Endothelial cell of umbilical vein (primary cell): Measurements from ENCODE around the gene DLG1. TPM values are rescaled to one million over a fixed set of nuclear protein-coding genes. Genes with fewer than 3 reads are reported as not detected.

Source experiments
- BruUV-seq: library from RNA; stranded (reverse); fragments of 400-500 nt; replicated peaks from 2 replicates; lab custom pipeline; 2021; lab: Mats Ljungman, UMichigan
- CTCF ChIA-PET: fragments of 300-600, 350-600 bp; sonication (Branson Sonifier 250); formaldehyde crosslinking; loops from one replicate; lab custom pipeline; 2021; ENCODE audit warnings: antibody characterized with exemption, inconsistent platforms; lab: Charles Lee
- POLR2A ChIA-PET: fragments of 300-600, 350-600 bp; sonication (Branson Sonifier 250); formaldehyde crosslinking; loops from one replicate; lab custom pipeline; 2021; ENCODE audit warnings: antibody characterized with exemption, inconsistent platforms; lab: Charles Lee
- DNase-seq: peaks from one replicate; pipeline ENCODE4 v3.0.0-alpha.2; 2011; ENCODE audit warnings: low read depth, low spot score
- FAIRE-seq: peaks from 2 replicates; lab custom pipeline; 2011; peaks lifted over from hg19 to GRCh38; lab: Jason Lieb, UNC
- H2AFZ ChIP-seq: 2 replicates; pipeline ENCODE4 v1.6.0; 2012; ENCODE audit warnings: low read depth, low read length, control low read depth, inconsistent platforms
- H3K27ac ChIP-seq: 2 replicates; pipeline ENCODE4 v1.5.1; 2011; ENCODE audit warnings: low read depth, mild to moderate bottlenecking, control low read depth, low read length, moderate library complexity; ENCODE audit not compliant: insufficient read depth
- H3K27me3 ChIP-seq, 2 experiments: 2 replicates each; pipeline versions ENCODE4 v1.6.0 to v1.6.1; 2011; ENCODE audit warnings: low read length in 2 of 2, mixed read lengths in 1 of 2; ENCODE audit not compliant: control insufficient read depth in 2 of 2, insufficient read depth in 2 of 2
- H3K36me3 ChIP-seq, 2 experiments: 2 replicates in 1 of 2; 3 replicates in 1 of 2; pipeline ENCODE4 v1.5.1; 2011; ENCODE audit warnings: low read length in 2 of 2, mild to moderate bottlenecking in 1 of 2, moderate library complexity in 1 of 2; ENCODE audit not compliant: control insufficient read depth in 2 of 2, insufficient read depth in 2 of 2; ENCODE audit errors: extremely low read depth in 1 of 2
- H3K4me1 ChIP-seq: 3 replicates; pipeline ENCODE4 v1.5.1; 2011; ENCODE audit warnings: mild to moderate bottlenecking, low read length; ENCODE audit not compliant: control insufficient read depth, insufficient read depth; ENCODE audit errors: extremely low read depth
- H3K4me2 ChIP-seq: 2 replicates; pipeline ENCODE4 v1.6.1; 2011; ENCODE audit warnings: low read length, control low read depth, mixed read lengths; ENCODE audit not compliant: insufficient read depth
- H3K4me3 ChIP-seq, 3 experiments: fragments of 200-600 bp in 1 of 3; sonication (generic), shearing (Covaris generic) in 1 of 3; replicated peaks in 1 of 3; 2 replicates each; pipeline ENCODE4 v1.5.1; 2011 to 2016; ENCODE audit warnings: control low read depth in 3 of 3, low read length in 3 of 3, mild to moderate bottlenecking in 2 of 3, inconsistent platforms in 1 of 3, low read depth in 1 of 3, moderate library complexity in 1 of 3; ENCODE audit not compliant: insufficient read depth in 1 of 3
- H3K79me2 ChIP-seq: 2 replicates; pipeline ENCODE4 v1.6.0; 2012; ENCODE audit warnings: low read length, inconsistent platforms; ENCODE audit not compliant: control insufficient read depth, insufficient read depth
- H3K9ac ChIP-seq: replicated peaks from 2 replicates; pipeline ENCODE3; 2011; ENCODE audit warnings: low read length, control low read depth; ENCODE audit not compliant: insufficient read depth; ENCODE audit errors: extremely low read depth
- H3K9me1 ChIP-seq: replicated peaks from 3 replicates; pipeline ENCODE4 v1.6.0; 2011; ENCODE audit warnings: mild to moderate bottlenecking, low read length; ENCODE audit not compliant: control insufficient read depth, insufficient read depth; ENCODE audit errors: extremely low read depth
- H3K9me3 ChIP-seq: replicated peaks from 2 replicates; pipeline ENCODE4 v1.5.1; 2012; ENCODE audit warnings: low read length, inconsistent platforms; ENCODE audit not compliant: control insufficient read depth, insufficient read depth
- H4K20me1 ChIP-seq: replicated peaks from 2 replicates; pipeline ENCODE3; 2011; ENCODE audit warnings: mild to moderate bottlenecking, low read length; ENCODE audit not compliant: control insufficient read depth, insufficient read depth; ENCODE audit errors: extremely low read depth
- EZH2 ChIP-seq: IDR thresholded peaks from 2 replicates; pipeline ENCODE4 v1.6.1; 2012; ENCODE audit warnings: borderline replicate concordance, low read depth, mild to moderate bottlenecking, moderate library complexity, low read length, inconsistent platforms; ENCODE audit not compliant: severe bottlenecking
- FOS ChIP-seq: IDR thresholded peaks from 2 replicates; pipeline ENCODE4 v1.6.1; 2011; ENCODE audit warnings: mild to moderate bottlenecking, low read length, moderate library complexity, borderline replicate concordance; ENCODE audit not compliant: insufficient read depth
- GATA2 ChIP-seq: IDR thresholded peaks from 2 replicates; pipeline ENCODE4 v1.7.0; 2011; ENCODE audit warnings: low read depth, mild to moderate bottlenecking, moderate library complexity, mixed read lengths, low read length; ENCODE audit not compliant: insufficient read length, insufficient read depth
- JUN ChIP-seq: IDR thresholded peaks from 2 replicates; pipeline ENCODE4 v1.6.1; 2011; ENCODE audit warnings: borderline replicate concordance, low read depth; ENCODE audit not compliant: insufficient read length, insufficient read depth
- MYC ChIP-seq: IDR thresholded peaks from one replicate; pipeline ENCODE4 v1.6.1; 2011; ENCODE audit warnings: mild to moderate bottlenecking, low read depth, low read length
- POLR2A ChIP-seq: IDR thresholded peaks from 2 replicates; pipeline ENCODE4 v1.6.1; 2012; ENCODE audit warnings: low read depth, mild to moderate bottlenecking, control low read depth, low read length
- POLR2AphosphoS5 ChIP-seq: IDR thresholded peaks from 2 replicates; pipeline ENCODE4 v1.6.1; 2012; ENCODE audit warnings: low read depth, mild to moderate bottlenecking, control low read depth, low read length, moderate library complexity; ENCODE audit not compliant: insufficient read depth
- dilution Hi-C: fragments of 300-500 bp; cut with MboI; formaldehyde crosslinking; loops from one replicate; pipeline ENCODE4 v1.15.0; 2019; ENCODE audit warnings: low sequenced_read_pairs; ENCODE audit not compliant: extremely low pct_ligation_motif_present
- intact Hi-C: fragments of 100-400 bp; cut with micrococcal nuclease; formaldehyde crosslinking; loops from one replicate; pipeline ENCODE4 v1.10.0; 2022
- polyA plus RNA-seq, 4 experiments: library from polyadenylated mRNA; depleted of rRNA in 3 of 4; stranded (reverse) in 3 of 4; unstranded in 1 of 4; fragments of >200 nt; gene quantifications; 2 replicates each; pipeline versions ENCODE4 v1.2.1 to v1.2.3, GENCODE V29; 2011 to 2012; ENCODE audit warnings: missing spikeins in 1 of 4
- total RNA-seq: library from RNA; stranded (reverse); gene quantifications from 2 replicates; pipeline ENCODE4 v1.2.3, GENCODE V29; 2021
- TF ChIP-seq, protein P1 (sequence below): IDR thresholded peaks from 2 replicates; pipeline ENCODE4 v1.6.1; 2011; ENCODE audit not compliant: insufficient read depth, insufficient read length
- TF ChIP-seq, protein P2 (sequence below), 2 donors: IDR thresholded peaks; 1 replicate in 1 of 2; 2 replicates in 1 of 2; pipeline ENCODE4 v1.5.1; 2011; ENCODE audit warnings: low read length in 2 of 2, mild to moderate bottlenecking in 2 of 2, moderate library complexity in 2 of 2, control low read depth in 1 of 2, inconsistent platforms in 1 of 2, low read depth in 1 of 2; ENCODE audit not compliant: insufficient read depth in 1 of 2; ENCODE audit errors: extremely low read depth in 1 of 2

Gene DLG1
- total and polyA plus RNA-seq, 2 donors (not counting 3 experiments of a cell fraction or from before 2014, with no cell fraction given): 26.5 to 80.1 TPM

DNA sequence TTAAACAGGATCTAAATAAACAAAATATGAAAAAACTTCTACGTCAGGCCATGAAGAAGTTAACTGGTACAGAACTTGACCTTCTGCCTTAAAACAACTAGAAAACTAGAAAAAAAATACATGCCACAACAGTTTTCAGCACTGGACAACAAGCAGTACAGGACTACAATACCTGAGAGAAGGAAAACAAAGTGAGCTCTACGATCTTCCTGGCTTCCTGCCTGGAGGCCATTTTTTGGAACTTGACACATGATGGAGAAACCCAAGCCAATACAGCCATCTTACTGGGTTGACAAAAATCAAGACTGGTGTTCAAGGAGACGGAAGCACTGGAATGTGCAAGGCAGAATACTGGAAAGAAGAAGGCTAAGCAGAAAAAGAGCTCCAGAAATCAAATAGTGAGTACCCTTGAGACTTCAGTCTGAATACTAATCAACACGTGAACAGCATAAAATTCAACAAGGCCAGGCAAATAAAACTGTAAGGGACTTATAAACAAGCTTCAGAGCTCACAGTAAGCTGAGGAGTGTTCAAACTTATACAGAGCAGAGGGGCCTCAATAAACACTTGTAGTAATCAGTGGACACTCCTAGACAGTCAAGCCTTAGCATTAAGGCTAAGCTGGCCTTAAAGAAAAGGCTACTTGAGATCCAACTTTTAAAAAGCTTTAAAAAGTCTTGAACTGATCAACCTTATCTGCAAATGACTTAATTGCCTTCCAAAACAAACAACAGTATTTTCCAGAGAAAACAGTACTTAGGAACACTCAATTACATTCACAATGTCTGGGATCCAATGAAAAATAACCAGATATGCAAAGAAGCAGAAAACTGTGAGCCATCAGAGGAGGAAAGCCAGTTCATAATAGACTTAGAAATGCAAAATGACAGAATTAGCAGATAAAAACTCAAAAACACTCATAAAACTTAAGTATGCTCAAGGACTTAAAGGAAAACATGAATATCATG, 63.2 kb downstream of the DLG1 start:
- FAIRE-seq: no peak
- dilution Hi-C loops: no loop called here

More for the DNA sequence above, 63.2 kb downstream of the DLG1 start:
- Histone ChIP-seq H2AFZ (no peak overlapping the region), H3K79me2 (peaks cover 94% of the 10 kb centered on the region), H3K4me2 (no peak overlapping the region), H3K36me3 (no peaks in the 10 kb centered on the region), H3K4me1 (no peaks in the 10 kb centered on the region), H3K27me3 (no peaks in the 10 kb centered on the region), H3K4me3 (no peak overlapping the region), H3K27ac (no peak overlapping the region), H3K9me1 (no peaks in the 10 kb centered on the region), H4K20me1 (peaks cover 17% of the 10 kb centered on the region), H3K9ac (no peak overlapping the region), H3K9me3 (no peaks in the 10 kb centered on the region)
- no TSS peak for BruUV-seq
- ChIA-PET CTCF (interaction anchor here (1.4 to 2.6 kb wide), 2 partner anchors 22 to 25 kb away, joined by 6 to 16 read pairs; no protein-coding TSS in a partner anchor), POLR2A (no interaction called here)
- intact Hi-C loops: no loop called here
- TF ChIP-seq, protein P1, sequence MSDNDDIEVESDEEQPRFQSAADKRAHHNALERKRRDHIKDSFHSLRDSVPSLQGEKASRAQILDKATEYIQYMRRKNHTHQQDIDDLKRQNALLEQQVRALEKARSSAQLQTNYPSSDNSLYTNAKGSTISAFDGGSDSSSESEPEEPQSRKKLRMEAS: no peak
- no peak for TF ChIP-seq JUN
- no peak for TF ChIP-seq FOS
- no peak for TF ChIP-seq MYC
- TF ChIP-seq GATA2: no peak
- no peak for TF ChIP-seq POLR2AphosphoS5
- TF ChIP-seq, protein P2, sequence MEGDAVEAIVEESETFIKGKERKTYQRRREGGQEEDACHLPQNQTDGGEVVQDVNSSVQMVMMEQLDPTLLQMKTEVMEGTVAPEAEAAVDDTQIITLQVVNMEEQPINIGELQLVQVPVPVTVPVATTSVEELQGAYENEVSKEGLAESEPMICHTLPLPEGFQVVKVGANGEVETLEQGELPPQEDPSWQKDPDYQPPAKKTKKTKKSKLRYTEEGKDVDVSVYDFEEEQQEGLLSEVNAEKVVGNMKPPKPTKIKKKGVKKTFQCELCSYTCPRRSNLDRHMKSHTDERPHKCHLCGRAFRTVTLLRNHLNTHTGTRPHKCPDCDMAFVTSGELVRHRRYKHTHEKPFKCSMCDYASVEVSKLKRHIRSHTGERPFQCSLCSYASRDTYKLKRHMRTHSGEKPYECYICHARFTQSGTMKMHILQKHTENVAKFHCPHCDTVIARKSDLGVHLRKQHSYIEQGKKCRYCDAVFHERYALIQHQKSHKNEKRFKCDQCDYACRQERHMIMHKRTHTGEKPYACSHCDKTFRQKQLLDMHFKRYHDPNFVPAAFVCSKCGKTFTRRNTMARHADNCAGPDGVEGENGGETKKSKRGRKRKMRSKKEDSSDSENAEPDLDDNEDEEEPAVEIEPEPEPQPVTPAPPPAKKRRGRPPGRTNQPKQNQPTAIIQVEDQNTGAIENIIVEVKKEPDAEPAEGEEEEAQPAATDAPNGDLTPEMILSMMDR (IDR thresholded peaks at IDR 0.05; ENCODE audit: extremely low read depth in 1 of 2, insufficient read depth in 1 of 2, low read depth in 1 of 2, low read length in 2 of 2): no peak
- no peak for TF ChIP-seq EZH2
- TF ChIP-seq POLR2A: no peak
- no peak for DNase-seq
